MM.1S (cell line): ENCODE measurements around the gene SMYD4.

Experiments
- DNase-seq: peaks from one replicate; pipeline ENCODE4 v3.0.0-alpha.2; 2015
- H2AFZ ChIP-seq: fragments of 300-600 bp; sonication (generic); 2 replicates; pipeline ENCODE4 v1.6.0; 2016; ENCODE audit warnings: antibody characterized with exemption, low read length
- H3F3A ChIP-seq: fragments of 300-600 bp; sonication (generic); 2 replicates; pipeline ENCODE4 v1.6.1; 2016; ENCODE audit warnings: mild to moderate bottlenecking, antibody characterized with exemption, low read length, moderate library complexity, mixed read lengths; ENCODE audit not compliant: insufficient read depth
- H3K27ac ChIP-seq: fragments of 300-600 bp; sonication (generic); 2 replicates; pipeline ENCODE4 v1.5.1; 2016; ENCODE audit warnings: mild to moderate bottlenecking, low read length
- H3K27me3 ChIP-seq: fragments of 300-600 bp; sonication (generic); replicated peaks from 2 replicates; pipeline ENCODE4 v1.6.0; 2016; ENCODE audit warnings: low read length; ENCODE audit not compliant: insufficient read depth
- H3K36me3 ChIP-seq: fragments of 300-600 bp; sonication (generic); replicated peaks from 2 replicates; pipeline ENCODE4 v1.6.1; 2016; ENCODE audit warnings: mild to moderate bottlenecking, low read length, mixed read lengths; ENCODE audit not compliant: insufficient read depth
- H3K4me1 ChIP-seq: fragments of 300-600 bp; sonication (generic); 2 replicates; pipeline ENCODE4 v1.6.1; 2016; ENCODE audit warnings: low read length, mixed read lengths
- H3K4me2 ChIP-seq: fragments of 300-600 bp; sonication (generic); 2 replicates; pipeline ENCODE4 v1.6.0; 2016; ENCODE audit warnings: low read depth, low read length
- H3K4me3 ChIP-seq: fragments of 300-600 bp; sonication (generic); 2 replicates; pipeline ENCODE4 v1.5.1; 2016; ENCODE audit warnings: low read length, mixed read lengths
- H3K79me2 ChIP-seq: fragments of 300-600 bp; sonication (generic); 2 replicates; pipeline ENCODE4 v1.6.1; 2016; ENCODE audit warnings: mixed run types, low read length, mixed read lengths
- H3K9ac ChIP-seq: fragments of 300-600 bp; sonication (generic); 2 replicates; pipeline ENCODE4 v1.6.1; 2016; ENCODE audit warnings: low read length, mixed read lengths
- H3K9me2 ChIP-seq: fragments of 300-600 bp; sonication (generic); replicated peaks from 2 replicates; pipeline ENCODE4 v1.6.1; 2016; ENCODE audit warnings: mild to moderate bottlenecking, low read length, mixed read lengths; ENCODE audit not compliant: insufficient read depth
- H3K9me3 ChIP-seq: fragments of 300-600 bp; sonication (generic); replicated peaks from 2 replicates; pipeline ENCODE4 v1.6.1; 2016; ENCODE audit warnings: mild to moderate bottlenecking, low read length, mixed read lengths; ENCODE audit not compliant: insufficient read depth
- H4K20me1 ChIP-seq: fragments of 300-600 bp; sonication (generic); 2 replicates; pipeline ENCODE4 v1.6.1; 2016; ENCODE audit warnings: mild to moderate bottlenecking, low read length, moderate library complexity, mixed read lengths; ENCODE audit not compliant: insufficient read depth
- EZH2 ChIP-seq: fragments of 300-600 bp; sonication (generic); optimal IDR thresholded peaks from 2 replicates; pipeline ENCODE3; 2017; ENCODE audit warnings: low read depth, mild to moderate bottlenecking, antibody characterized with exemption, low read length, mixed read lengths
- EZH2phosphoT487 ChIP-seq: fragments of 300-600 bp; sonication (generic); IDR thresholded peaks from 2 replicates; pipeline ENCODE4 v1.6.1; 2018; ENCODE audit warnings: antibody characterized with exemption, low read length
- TF ChIP-seq, protein P1 (sequence below): fragments of 300-600 bp; sonication (generic); IDR thresholded peaks from 2 replicates; pipeline ENCODE4 v1.5.1; 2016; ENCODE audit warnings: antibody characterized with exemption, low read length, mixed read lengths

SMYD4 gene

DNA sequence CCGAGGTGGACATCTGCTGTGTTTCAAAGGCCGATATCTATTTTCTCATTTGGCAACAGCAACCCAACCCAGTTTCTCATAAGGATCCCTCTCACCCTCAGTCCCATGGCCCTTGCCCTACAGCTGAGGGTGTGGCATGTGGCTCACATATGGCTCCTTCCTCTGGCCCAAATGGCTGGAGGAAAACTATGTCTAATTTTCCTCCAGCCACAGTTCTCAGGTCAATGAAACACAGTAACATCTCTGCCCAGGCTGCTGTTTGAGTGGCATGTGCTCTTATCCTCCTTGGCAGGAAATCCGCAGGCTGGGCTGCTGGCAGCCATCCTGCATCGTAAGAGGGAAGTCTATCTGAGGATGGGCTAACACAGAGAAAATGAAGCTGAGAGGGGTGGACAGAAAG lies 43.8 kb downstream of the SMYD4 start:
- no peak for TF ChIP-seq EZH2phosphoT487
- no peak for TF ChIP-seq EZH2
- TF ChIP-seq, protein P1, sequence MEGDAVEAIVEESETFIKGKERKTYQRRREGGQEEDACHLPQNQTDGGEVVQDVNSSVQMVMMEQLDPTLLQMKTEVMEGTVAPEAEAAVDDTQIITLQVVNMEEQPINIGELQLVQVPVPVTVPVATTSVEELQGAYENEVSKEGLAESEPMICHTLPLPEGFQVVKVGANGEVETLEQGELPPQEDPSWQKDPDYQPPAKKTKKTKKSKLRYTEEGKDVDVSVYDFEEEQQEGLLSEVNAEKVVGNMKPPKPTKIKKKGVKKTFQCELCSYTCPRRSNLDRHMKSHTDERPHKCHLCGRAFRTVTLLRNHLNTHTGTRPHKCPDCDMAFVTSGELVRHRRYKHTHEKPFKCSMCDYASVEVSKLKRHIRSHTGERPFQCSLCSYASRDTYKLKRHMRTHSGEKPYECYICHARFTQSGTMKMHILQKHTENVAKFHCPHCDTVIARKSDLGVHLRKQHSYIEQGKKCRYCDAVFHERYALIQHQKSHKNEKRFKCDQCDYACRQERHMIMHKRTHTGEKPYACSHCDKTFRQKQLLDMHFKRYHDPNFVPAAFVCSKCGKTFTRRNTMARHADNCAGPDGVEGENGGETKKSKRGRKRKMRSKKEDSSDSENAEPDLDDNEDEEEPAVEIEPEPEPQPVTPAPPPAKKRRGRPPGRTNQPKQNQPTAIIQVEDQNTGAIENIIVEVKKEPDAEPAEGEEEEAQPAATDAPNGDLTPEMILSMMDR, result no peak
- Histone ChIP-seq H3K4me2 (no peak overlapping the region), H3K9me3 (no peaks in the 10 kb centered on the region), H3K27me3 (no peaks in the 10 kb centered on the region), H3K79me2 (no peaks in the 10 kb centered on the region), H3K4me3 (no peak overlapping the region), H3K36me3 (no peaks in the 10 kb centered on the region; the same call in 1 of the 2 replicates), H3K27ac (no peak overlapping the region), H2AFZ (no peak overlapping the region), H3K9me2 (no peaks in the 10 kb centered on the region), H3K4me1 (no peaks in the 10 kb centered on the region), H4K20me1 (no peaks in the 10 kb centered on the region), H3K9ac (no peak overlapping the region), H3F3A (no peaks in the 10 kb centered on the region)
- DNase-seq, result no peak

DNA sequence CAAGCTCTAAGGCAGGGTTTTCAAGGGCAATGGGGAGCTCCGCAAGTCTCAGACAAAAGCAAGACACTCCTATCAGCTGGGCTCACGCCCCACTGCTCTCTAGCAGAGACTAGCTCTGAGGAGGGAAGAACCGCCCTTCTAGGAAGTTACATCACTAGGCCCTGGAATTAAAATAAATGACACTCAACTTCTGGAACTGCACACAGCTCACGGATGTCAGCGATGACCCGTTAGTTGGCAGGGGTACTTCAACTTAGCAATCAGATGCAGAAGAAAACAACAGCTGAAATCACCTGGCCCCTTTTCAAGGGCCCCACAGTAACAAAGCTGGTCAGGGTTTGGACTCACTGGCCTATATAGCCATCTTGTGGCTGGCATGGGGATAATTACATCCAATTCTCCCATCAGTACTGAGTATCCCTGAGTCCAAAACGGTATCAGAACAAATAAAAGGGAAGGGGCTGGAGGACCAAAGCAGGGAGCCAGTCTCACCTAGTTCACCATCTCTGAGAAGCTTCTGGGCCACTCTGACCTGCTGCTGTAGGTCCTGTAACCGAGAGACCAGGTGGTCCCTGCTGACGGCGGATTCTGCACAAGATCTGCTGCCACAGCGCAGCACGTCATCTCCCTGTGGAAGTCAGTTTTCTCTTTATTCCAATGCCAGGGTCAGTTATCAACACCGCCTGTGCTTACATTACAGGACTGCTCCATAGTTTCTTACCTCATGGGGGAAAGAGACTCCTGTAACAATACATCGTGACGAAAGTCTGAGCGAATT lies 45.7 kb downstream of the SMYD4 start:
- no peaks in the 10 kb centered on the region for H3K9me3 ChIP-seq
- H3K9me2 ChIP-seq, result no peaks in the 10 kb centered on the region
- peak; percentile 20 for DNase-seq
- H3K36me3 ChIP-seq, result no peaks in the 10 kb centered on the region; the same call in 1 of the 2 replicates
- no peak overlapping the region for H3K27ac ChIP-seq
- no peak overlapping the region for H3K9ac ChIP-seq
- TF ChIP-seq, protein P1, result peak; percentile 30
- no peak for TF ChIP-seq EZH2
- no peak for TF ChIP-seq EZH2phosphoT487
- no peak overlapping the region for H3K4me2 ChIP-seq
- H3K27me3 ChIP-seq, result no peaks in the 10 kb centered on the region
- no peak overlapping the region for H2AFZ ChIP-seq
- H3F3A ChIP-seq, result no peaks in the 10 kb centered on the region
- no peaks in the 10 kb centered on the region for H3K79me2 ChIP-seq
- H3K4me1 ChIP-seq, result no peaks in the 10 kb centered on the region
- no peaks in the 10 kb centered on the region for H4K20me1 ChIP-seq
- H3K4me3 ChIP-seq, result no peak overlapping the region

DNA sequence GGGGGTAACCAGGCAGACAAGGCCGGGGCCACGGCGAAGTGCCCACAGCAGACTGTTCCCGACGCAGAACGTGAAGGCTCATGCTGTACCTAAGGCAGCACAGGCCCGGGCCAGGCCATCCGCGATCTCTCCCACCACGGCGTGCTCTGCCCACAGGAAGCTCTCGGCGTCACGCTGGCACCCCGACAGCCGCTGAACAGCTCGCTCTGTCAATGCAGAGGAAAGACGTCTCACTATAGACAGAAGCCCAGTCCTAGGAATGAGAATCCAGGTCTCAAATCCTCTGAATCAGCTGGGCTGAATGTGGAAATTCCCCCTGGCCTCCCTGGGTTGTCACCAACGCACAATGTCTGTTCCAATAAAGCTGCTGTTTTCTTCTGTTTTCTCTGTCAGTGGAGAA lies 46.4 kb downstream of the SMYD4 start:
- no peaks in the 10 kb centered on the region for H3K9me3 ChIP-seq
- no peaks in the 10 kb centered on the region; the same call in 1 of the 2 replicates for H3K36me3 ChIP-seq
- no peaks in the 10 kb centered on the region for H3K4me1 ChIP-seq
- H3K27me3 ChIP-seq, result no peaks in the 10 kb centered on the region
- H3K4me2 ChIP-seq, result no peak overlapping the region
- no peak overlapping the region for H3K9ac ChIP-seq
- no peaks in the 10 kb centered on the region for H3K79me2 ChIP-seq
- no peak overlapping the region for H3K4me3 ChIP-seq
- no peaks in the 10 kb centered on the region for H4K20me1 ChIP-seq
- H2AFZ ChIP-seq, result no peak overlapping the region
- no peak overlapping the region for H3K27ac ChIP-seq
- H3F3A ChIP-seq, result no peaks in the 10 kb centered on the region
- no peak for TF ChIP-seq EZH2phosphoT487
- TF ChIP-seq EZH2, result no peak
- TF ChIP-seq, protein P1, result no peak
- no peaks in the 10 kb centered on the region for H3K9me2 ChIP-seq
- DNase-seq, result no peak
